Thyroid gland (tissue), 4 donors: ENCODE data around the gene JAKMIP3.

Experiments used
- CTCF ChIP-seq, 6 experiments: fragments of 200-600 bp in 3 of 6; fragments of 450-650 bp in 3 of 6; sonication (generic) in 3 of 6; IDR thresholded peaks; one replicate each; pipeline ENCODE4 v1.5.1; 2016 to 2019; ENCODE audit warnings: antibody characterized with exemption in 6 of 6, mild to moderate bottlenecking in 2 of 6, inconsistent platforms in 1 of 6, moderate library complexity in 1 of 6
- POLR2A ChIP-seq, 2 donors: fragments of 450-650 bp; IDR thresholded peaks; one replicate each; pipeline ENCODE4 v1.6.1; 2017; ENCODE audit warnings: antibody characterized with exemption in 2 of 2, mild to moderate bottlenecking in 2 of 2, moderate library complexity in 1 of 2

GRCh38 chr10:132098539-132099388 lies 33.0 kb downstream of the JAKMIP3 start:
- no peak for TF ChIP-seq CTCF (IDR thresholded peaks at IDR 0.05)
- no peak for TF ChIP-seq POLR2A (IDR thresholded peaks at IDR 0.05)
